ENCODE data around the gene IL32.
"Not testable (repeated sequence)": the region's sequence is repeated elsewhere in the genome, so short reads cannot be mapped to it uniquely, and the experiment has no call there.

IL32 gene

DNA sequence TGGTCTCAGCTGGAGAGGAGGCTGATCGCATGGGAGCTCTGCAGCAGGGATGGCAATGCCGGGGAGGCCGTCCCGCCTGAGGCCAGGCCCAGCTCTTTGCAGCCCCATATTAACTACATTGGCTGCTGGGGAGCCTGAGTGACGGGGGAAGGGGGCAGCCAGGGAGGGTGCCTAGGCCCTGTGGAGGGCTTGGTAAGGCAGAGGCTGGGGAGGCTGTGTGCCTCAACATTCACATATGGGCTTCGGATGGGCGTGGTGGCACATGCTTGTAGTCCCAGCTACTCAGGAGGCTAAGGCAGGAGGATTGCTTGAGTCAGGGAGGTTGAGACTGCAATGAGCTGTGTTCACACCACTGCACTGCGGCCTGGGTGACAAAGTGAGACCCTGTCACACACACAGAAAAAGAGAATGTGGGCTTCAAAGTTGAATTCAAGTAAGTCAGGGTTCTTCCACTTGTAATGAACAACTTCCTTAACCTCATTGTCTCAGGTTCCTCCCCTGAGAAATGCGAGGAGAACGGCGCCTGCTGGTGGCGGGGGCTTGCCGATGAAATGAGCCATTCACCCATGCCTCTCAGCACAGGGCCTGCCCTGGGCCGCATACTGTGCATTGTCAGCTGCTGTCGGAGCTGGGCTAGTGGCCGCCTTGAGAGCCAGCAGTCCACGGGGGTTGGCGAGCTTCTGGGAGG lies 7.3 kb downstream of the IL32 start:
- DNase-seq = not testable (repeated sequence)

DNA sequence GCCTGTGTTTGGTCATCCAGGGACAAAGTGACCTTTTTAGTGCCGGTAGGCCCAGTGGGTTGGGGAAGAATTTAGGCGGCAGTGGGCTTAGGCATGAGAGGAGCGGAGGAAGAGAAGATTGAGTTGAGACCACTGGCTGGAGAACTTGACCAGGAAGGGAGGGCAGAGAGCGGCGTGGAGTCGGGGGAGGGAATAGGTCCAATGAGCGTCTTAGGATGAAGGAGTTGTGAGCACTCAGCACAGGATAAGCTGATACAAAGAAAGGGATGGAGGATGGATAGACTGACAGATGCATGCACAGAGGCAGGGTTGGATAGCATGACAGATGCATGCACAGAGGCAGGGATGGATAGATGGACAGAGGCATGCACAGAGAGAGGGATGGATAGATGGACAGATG lies 8.0 kb downstream of the IL32 start:
- no peak for DNase-seq

DNA sequence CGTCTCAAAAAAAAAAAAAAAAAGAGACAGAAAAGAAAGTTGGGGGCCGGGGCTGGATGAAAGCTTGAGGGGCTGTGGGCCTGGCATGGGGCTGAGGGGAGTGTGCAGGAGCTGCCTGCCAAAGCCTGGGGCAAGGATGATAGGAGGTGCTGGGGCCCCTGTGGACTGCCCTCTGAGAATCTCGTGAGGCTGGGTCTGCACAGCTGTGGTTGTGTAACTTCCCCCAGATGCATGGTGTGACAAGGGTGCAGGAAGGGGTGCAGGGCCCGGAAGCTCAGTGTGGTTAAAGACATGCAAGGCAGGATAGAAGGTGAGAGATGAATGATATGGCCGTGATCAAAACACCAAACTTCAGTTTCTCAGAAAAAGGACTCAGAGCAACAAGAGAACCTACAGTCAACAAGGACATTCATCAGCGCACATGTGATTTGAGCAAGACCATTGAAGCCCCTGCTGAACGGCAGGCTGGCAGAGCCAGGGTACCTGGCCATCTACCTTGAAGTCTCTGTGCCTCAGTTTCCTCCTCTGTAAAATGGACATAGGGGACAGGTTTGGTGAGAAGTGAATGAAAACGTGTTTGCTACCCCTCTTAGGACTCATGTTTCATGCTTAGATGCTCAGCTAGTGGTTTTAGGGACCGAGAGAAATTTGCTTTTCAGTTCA lies 9.6 kb downstream of the IL32 start:
- peak; percentile 90 for DNase-seq

DNA sequence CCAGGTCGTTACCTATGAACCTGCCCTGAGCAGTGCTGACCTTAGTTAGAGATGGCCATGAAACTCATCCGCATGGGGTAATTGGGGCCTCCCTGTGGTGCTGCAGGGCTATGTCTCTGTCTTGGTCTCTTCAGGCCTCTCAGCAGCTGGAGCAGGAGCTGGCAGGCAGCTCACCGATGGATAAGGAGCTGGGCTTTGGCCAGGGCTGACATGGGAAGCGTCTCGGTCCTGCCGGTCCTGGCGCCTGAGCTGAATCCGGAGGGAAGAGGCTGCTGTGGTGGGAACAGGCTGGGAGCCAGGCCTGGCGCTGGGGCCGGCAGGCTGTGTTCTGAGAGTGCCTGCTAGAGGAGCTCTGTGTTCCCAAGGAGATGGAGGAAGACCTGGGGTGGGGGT lies 10.1 kb downstream of the IL32 start:
- no peak for DNase-seq

DNA sequence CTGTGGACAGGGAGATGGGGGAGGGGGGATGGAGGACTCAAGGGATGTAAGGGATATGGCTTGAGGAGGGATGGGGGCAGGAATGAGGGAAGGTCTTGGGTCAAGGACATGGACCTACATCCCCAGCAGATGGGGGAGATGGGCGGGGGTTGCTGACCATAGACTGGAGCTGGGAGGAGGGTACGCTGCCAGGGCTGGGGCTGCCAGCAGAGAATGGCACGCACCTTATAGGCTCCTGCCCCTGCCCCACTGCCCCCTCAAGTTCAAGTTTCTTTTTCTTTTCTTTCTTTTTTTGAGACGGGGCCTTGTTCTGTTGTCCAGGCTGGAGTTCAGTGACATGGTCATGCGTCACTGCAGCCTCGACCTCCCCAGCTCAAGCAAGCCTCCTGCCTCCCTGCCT lies 10.5 kb downstream of the IL32 start:
- not testable (repeated sequence) for DNase-seq

DNA sequence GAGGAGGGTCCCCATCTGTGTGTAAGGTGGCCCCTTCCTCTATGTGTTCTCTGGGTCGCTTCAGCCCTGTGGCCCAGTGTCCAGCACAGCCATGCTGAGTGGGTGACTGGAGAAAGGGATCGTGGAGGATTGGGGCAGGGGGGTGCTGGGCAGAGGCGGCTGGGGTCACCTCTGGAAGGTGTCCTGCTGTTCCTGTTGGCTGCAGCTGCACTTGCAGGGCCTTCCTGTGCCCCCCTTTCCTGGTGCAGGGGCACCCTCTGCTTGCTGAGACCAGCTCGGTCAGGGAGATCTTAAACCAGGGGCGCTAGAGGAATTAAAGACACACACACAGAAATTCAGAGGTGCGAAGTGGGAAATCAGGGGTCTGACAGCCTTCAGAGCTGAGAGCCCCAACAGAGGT lies 11.1 kb downstream of the IL32 start:
- no peak for DNase-seq

DNA sequence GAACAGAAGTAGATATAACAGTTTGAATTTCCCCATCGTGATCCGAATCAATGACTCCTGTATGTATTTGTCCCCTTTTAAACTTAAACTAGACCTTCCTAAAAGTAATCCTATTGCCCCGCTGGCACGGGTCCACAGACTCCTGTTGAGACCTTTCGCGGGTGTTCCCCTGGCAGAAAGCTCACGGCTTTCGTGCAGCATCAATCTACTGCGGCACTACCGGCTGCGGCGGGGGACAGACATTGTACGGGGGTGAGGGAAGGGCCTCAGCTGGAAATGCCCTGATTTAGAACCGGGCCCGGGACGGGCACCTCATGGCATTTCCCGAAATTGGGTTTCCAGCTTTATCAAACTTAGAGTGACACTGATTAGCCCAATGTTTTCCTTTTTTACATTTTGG lies 14.6 kb downstream of the IL32 start:
- no peak for DNase-seq

DNA sequence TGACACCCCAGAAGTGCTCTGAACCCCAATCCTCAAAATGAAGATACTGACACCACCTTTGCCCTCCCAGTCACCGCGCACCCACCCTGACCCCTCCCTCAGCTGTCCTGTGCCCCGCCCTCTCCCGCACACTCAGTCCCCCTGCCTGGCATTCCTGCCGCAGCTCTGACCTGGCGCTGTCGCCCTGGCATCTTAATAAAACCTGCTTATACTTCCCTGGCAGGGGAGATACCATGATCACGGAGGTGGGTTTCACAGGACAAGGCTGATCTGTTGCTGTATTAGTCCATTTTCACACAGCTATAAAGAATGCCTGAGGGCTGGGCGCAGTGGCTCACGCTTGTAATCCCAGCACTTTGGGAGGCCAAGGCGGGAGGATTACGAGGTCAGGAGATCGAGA lies 16.5 kb downstream of the IL32 start:
- DNase-seq = not testable (repeated sequence)

DNA sequence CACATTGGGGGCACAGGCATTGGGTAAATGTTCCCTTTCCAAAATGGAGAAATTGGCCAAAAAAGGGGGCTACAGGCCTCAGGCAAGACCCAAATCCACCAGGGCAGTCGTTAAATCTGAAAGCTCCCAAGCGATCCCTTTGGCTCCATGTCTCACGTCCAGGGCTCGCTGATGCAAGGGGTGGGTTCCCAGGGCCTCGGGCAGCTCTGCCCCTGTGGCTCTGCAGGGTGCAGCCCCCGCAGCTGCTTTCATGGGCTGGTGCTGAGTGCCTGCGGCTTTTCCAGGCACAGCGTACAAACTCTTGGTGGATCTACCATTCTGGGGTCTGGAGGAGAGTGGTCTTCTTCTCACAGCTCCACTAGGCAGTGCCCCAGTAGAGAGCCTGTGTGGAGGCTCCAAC lies 18.0 kb downstream of the IL32 start:
- DNase-seq = not testable (repeated sequence)

DNA sequence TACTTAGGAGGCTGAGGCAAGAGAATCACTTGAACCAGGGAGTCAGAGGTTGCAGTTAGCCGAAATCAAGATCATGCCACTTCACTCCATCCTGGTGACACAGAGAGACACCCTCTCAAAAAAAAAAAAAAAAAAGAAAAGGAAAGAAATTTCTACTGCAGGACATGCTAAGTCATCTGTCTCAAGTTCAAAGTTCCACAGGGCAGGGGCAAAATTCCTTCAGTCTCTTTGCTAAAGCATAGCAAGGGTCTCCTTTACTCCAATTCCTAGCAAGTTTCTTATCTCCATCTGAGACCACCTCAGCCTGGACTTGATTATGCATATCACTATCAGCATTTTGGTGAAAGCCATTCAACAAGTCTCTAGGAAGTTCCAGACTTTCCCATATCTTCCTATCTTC lies 19.1 kb downstream of the IL32 start:
- no peak for DNase-seq

DNA sequence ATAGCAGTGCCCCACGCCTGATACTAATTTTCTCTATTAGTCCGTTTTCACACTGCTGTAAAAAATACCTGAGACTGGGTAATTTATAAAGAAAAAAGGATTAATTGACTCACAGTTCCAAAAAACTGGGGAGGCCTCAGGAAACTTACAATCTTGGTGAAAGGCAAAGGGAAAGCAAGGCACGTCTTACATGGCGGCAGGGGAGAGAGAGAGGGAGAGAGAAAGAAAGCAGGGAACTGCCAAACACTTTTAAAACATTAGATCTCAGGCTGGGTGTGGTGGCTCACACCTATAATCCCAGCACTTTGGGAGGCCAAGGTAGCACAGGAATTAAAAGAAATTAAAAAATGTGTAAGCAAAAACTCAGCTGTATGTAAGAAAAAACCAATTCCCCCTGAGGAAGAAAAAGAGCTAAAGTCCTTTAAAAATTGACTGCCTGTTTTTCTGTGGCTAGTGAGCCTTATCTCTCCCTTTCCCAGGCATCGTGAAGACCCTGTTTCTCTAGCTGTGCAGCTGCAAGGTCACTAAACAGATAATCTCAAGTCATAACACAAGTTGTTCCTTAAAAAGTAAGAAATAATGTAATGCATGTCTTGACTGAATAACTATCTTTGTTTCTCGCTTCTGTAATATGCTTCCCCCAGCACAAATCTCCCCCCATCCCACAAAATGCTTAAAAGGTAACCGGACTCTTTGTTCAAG lies 19.7 kb downstream of the IL32 start:
- DNase-seq = no peak

DNA sequence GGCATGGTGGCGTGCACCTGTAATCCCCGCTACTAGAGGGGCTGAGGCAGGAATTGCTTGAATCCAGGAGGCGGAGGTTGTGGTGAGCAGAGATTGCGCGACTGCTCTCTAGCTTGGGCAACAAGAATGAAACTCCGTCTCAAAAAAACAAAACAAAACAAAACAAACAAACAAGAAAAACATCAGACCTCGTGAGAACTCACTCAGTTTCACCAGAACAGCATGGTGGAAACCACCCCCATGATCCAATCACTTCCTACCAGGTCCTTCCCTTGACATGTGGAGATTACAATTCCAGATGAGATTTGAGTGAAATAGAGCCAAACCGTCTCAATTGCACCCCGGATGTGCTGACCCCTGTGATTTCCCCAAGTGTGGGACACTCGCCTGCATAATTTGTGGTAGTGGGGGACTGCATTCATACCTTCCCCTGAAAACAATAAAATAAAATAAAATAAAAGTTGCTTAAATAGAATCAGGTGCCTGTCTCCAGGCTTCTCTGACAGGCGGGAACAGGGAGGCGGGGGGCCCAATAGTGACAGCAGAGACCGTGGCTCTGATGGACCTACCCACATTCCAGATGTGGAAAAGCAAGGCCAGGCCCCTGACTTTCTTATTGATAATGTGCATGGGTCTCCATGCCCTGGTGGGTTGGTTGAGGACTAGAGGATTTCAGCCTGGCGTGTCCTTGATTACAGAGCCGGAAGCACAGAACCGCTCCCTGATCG lies 20.6 kb downstream of the IL32 start:
- no peak for DNase-seq

DNA sequence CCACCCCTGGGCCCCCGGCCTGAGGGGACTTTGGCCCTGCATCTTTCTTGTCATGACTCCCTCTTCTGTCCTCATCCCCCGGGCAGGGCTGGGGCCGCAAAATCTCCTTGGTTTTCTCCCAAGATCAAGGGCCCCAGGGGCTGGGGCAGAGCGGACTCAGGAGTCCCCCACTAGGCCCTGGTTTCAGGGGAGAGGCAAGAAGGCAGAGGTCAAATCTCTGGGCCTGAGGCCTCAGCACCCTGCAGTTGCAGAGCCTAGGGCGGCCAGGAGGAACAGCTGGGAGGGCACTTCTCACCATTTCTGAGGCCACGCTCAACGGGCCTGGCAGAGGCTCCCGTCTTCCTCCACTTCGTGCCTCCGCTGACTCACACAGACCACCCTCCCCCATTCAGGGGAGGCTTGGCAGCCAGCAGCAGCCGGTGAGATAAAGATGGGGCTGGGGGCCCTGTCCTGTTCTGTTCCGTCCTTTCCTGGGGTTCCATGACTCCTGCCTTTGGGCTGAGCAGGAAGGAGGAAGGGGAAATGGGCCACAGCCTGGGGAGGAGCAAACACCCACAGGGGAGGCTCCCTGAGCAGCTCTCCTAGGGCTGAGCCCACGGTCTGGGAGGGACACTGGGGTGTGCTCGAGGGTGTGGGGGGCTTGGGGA lies 21.3 kb downstream of the IL32 start:
- DNase-seq = no peak

DNA sequence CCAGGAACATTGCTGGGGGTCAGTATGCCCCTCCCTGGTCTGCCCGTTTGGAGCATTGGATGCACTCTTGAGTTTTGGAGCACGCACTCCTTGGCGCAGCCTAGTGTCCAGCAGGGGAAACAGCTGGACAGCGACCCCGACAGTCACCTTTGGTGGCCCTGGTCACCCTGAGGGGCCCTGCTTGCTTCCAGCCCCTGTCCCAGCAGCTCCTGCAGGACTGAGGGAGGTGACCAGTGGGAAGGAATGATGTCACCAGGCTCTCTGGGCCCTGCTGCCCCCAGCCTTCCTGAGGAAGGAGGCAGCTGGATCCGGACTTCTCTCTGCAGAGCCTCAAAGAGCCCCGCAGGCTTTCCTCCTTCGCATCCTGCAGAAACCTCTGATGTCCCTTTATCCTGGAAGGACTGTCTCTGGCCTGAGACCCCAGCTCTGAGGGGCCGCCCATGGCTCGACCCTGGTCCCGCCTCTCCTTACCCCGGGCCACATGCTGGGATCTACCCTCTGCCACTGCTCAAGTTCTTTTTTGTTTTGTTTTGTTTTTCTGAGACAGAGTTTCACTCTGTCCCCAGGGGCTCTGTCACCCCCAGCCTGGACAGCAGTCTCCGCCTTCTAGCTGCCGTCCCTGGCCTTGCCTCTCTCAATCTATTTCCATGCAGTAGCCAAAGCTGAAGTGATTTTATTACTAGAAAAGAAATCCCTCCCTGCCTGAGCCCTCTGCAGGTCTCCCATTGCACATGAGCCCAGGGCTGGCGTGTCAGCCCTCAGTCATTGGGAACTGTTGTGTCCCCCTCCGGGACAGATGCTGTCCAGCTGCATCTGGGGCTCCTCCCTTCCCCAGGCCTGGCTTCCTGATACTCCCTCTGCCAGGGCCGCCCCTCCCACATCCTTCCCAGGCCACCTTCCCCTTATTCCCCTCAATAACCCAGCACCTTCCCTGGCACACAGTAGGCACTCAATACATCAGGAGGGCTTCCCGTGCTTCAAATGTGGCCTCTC lies 22.1 kb downstream of the IL32 start:
- no peak for DNase-seq

DNA sequence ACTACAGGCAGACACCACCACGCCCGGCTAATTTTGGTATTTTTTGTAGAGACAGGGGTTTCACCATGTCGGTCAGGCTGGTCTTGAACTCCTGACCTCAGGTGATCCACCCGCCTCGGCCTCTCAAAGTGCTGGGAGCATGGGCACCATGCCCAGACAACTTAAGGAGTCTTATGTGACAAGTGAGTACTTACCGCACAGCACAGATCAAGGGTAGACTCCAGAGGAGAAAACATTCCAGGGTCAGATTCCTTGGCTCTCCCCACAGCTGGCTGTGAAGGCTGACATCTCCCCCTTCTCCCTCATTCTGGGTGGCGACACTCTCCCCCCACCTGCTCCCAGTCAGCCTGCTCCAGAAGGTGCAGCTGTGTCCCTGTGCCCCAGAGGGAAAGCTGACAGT lies 23.0 kb downstream of the IL32 start:
- DNase-seq = no peak

DNA sequence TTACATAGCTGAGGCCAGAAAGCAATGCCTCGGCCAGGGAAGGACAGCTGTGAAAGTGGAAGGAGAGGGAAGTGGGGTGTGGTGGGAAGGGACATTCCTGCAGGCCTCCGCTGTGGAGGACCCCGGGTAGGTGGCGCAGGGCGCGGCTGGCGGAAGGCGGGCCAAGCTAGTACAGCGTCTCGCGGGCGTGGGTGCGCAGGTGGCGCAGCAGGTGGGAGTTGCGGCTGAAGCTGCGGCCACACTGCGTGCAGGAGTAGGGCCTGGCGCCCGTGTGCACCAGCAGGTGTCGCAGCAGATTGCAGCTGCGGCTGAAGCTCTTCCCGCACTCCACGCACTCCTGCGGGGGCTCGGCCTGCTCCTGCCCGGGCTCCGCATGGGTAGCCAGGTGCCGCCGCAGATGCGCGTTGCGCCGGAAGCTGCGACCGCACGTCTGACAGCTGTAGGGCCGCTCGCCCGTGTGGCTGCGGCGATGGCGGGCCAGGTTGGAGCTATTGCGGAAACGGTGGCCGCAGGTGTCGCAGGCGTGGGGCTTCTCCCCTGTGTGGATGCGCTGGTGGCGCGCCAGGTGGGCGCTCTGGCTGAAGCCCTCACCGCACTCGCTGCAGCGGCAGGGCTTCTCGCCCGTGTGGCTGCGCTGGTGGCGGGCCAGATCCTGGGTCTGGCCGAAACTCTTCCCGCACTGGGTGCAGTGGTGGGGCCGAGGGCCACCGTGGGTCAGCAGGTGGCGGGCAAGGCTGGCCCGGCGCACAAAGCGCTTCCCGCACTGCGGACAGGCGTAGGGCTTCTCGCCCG lies 23.7 kb downstream of the IL32 start:
- no peak for DNase-seq

DNA sequence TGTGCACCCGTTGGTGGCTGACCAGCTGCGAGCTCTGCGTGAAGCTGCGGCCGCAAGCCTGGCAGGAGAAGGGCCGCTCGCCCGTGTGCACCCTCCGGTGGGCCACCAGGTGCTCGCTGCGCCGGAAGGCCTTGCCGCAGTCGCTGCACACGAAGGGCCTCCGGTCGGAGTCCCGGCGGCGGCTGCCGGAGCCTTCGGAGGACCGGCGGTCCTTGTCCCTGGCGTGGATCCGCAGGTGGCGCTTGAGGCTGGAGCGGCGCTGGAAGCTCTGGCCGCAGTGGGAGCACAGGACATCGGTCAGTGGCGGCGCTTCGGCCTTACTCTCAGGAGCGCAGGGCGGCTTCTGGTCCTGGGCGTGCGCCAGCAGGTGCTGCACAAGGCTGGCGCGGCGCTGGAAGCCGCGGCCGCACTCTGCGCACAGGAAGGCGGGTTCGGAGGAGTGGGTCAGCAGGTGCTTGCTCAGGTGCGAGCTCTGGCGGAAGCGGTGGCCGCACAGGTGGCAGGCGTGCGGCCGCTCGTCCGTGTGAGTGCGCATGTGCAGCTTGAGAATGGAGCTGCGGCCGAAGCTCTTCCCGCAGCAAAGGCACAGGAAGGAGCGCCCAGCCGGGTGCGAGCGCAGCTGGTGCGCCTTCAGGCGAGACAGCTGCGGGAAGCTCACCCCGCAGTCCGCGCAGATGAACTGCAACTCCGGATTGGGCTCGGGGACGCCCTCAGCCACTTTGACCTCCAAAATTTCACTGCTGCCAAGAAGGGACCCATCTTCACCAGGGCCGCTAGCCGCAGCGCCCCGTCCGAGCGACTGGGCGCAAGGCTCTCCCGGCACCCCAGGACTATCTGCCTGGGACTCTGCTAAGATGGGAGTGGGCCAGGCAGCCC lies 24.5 kb downstream of the IL32 start:
- DNase-seq = no peak

DNA sequence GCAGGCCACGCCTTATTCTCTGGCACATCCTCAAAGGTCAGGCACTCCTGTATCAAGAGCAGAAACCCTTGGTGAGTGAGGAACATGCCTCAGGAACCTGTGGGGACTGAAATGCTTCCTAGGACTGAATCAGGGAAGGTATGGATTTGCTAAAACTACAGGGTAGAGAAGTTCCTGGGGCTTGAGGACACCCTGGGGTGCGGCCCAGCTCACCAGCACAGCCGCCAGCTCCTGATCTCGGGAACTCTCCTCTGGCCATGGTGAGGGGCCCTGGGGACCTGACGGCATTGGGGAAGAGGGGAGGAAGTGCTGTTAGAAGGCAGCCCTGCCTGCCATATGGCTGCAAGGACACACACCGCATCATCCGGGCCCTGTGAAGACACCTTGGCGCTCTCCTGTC lies 26.1 kb downstream of the IL32 start:
- DNase-seq = no peak

DNA sequence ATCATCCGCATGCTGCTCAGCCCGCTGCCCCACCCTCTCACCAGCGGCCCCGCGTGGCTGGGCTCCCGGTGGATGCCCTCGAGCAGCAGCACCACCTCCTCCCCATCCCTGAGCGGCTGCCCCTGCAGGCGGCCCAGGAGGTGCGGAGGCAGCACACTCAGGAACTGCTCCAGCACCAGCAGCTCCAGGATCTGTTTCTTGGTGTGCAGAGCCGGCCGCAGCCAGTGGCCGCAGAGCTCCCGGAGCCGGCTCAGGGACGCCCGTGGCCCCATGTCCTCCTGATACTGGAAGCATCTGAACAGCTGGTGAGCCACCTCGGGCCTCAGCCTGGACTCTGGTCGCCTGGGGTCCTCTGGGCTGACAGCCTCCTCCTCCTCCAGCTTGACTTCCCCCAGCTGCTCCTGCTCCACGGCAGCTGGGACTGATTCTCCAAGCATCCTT lies 27.1 kb downstream of the IL32 start:
- no peak for DNase-seq
